ENCODE data around the gene F10.

DNA sequence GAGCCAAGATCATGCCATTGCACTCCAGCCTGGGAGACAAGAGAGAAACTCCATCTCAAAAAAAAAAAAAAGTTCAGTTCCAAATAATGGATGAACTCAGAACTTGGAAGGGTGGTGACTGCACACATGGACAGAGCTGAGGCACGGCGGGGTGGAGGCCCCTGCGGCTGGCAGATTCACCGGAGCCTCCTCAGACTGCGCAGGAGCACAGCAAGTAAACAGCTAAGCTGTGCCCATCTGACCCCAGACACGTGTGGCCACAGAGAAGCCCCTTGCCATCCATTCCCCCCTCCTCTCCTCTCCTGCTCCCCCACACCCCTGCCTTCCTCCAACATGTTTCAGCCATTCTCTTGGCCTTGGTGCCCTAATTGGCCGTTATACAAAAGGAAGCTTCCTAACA, 20.3 kb downstream of the F10 start:
- TF ChIP-seq CREB5 (CRISPR knock-in tag; IDR thresholded peaks at IDR 0.05; ENCODE audit: low read depth): no peak
- no peak for TF ChIP-seq ARNTL (CRISPR knock-in tag; IDR thresholded peaks at IDR 0.05; ENCODE audit: borderline replicate concordance, low read depth)
- TF ChIP-seq ZFP30 (CRISPR knock-in tag; IDR thresholded peaks at IDR 0.05): no peak
- no peak for TF ChIP-seq PPARA (CRISPR knock-in tag; IDR thresholded peaks at IDR 0.05; ENCODE audit: borderline replicate concordance)
- TF ChIP-seq OSR1 (CRISPR knock-in tag; IDR thresholded peaks at IDR 0.05): no peak
- no peak for TF ChIP-seq ESRRG (CRISPR knock-in tag; IDR thresholded peaks at IDR 0.05)
- no peak for TF ChIP-seq ZNF565 (CRISPR knock-in tag; conservative IDR thresholded peaks at IDR 0.05; ENCODE audit: low read depth)
- no peak for TF ChIP-seq CSDC2 (CRISPR knock-in tag; IDR thresholded peaks at IDR 0.05)
- no peak for TF ChIP-seq BACH2 (CRISPR knock-in tag; IDR thresholded peaks at IDR 0.05; ENCODE audit: borderline replicate concordance)
- TF ChIP-seq, protein P1, sequence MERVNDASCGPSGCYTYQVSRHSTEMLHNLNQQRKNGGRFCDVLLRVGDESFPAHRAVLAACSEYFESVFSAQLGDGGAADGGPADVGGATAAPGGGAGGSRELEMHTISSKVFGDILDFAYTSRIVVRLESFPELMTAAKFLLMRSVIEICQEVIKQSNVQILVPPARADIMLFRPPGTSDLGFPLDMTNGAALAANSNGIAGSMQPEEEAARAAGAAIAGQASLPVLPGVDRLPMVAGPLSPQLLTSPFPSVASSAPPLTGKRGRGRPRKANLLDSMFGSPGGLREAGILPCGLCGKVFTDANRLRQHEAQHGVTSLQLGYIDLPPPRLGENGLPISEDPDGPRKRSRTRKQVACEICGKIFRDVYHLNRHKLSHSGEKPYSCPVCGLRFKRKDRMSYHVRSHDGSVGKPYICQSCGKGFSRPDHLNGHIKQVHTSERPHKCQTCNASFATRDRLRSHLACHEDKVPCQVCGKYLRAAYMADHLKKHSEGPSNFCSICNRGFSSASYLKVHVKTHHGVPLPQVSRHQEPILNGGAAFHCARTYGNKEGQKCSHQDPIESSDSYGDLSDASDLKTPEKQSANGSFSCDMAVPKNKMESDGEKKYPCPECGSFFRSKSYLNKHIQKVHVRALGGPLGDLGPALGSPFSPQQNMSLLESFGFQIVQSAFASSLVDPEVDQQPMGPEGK (CRISPR knock-in tag; IDR thresholded peaks at IDR 0.05; ENCODE audit: borderline replicate concordance): no peak

Measured in SK-N-SH treated with all-trans-retinoic acid at 6 μM for 48 hours (cell line).